HG03565 (cell line): Measurements from ENCODE around the gene ANKRD6.

ENCODE experiments used
- ATAC-seq: cut with Tn5 transposase; IDR thresholded peaks from one replicate; pipeline ENCODE4 v1.9.1; 2021; ENCODE audit warnings: mild to moderate bottlenecking, moderate library complexity; ENCODE audit not compliant: unreplicated experiment

Gene ANKRD6

DNA sequence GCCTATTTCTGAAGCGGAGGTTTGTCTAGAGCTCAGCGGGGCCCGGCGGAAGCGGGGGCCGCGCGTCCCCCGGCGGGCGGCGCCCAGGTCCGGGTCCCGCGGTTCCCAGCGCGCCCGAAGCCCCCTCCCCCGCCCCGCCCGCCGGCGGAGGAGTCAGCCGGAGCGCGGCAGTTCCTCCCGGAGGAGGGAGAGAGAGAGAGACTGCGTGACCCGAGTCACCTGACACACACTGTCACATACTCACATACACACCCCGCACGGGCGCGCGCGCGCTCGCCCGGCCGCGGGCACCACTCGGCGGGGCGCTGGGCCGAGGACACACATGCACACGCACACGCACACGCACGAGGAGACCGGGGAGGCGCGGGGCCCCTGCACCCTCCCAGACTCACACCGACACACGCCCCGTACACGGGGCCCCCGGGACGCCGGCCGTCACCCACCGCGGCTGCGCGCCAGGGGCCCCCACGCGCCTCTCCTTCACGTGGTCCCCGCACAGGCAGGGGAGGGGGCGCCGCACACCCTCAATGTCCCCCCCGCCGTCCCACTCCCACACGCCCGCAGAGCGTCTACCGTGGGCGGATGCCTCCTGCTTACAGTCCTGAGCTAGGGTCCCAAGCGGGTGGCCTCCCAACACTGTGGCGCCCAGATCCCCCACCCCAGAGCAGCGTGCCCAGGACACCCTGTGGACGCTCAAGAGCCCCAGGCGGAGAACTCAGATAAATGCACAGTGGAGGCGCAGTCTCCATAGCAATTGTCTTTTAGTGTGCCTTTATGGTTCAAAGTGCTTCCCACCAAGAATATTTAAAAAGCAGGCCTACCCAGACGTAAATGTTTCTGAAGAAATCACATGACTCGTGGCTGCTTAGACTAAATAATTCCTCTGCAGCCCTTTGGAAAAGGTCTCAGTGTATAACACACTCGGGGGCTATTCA, 20.6 kb upstream of the ANKRD6 start, which contains the start of gene RRAGD:
Gene RRAGD (minus strand): TSS at position 203 of the 935 bp plus-strand sequence. CDS start 280 bp downstream, outside the sequence.
- ATAC-seq: peak; percentile 65

GRCh38 chr6:89413006-89413400, 19.9 kb upstream of the ANKRD6 start:
- ATAC-seq: no peak

DNA sequence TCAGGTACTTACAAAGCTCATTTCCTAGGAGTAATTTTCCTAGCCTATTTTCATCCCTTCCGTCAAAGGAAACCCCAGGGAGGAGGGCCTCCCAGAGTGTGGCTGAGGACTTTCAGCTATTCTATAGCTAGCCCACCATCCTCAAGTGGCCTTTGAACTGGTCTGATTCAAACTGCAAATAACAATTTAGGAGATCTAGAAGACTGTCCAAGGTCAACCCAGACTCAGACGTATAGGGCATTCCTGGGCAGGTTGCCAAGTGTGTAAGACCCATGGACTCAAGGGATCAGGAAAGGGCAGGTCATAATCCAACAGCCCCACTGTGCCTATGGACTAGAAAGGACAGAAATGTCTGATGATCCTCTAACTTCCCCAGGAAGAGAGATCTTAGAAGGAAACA, 18.7 kb upstream of the ANKRD6 start:
- ATAC-seq: no peak

DNA sequence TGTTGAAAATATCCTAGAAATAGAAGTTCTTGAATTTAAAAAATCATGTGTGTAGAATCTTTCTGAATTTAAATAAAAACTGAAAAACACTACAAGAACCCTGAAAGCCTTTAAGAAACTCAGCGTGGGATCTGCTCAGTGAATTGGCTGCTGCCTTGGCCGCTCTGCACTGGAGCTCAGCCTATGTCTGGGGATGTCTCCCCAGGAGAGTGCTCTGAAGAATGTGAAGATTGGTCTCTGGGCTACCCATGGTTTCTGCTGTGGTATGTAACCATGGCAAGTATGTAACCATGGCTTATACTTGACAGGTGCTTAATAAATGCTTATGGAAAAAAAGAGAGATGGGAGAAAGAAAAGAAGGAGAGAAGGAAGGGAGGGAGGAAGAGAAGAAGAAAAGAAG, 17.8 kb upstream of the ANKRD6 start:
- no peak for ATAC-seq

GRCh38 chr6:89416796-89417195, 16.2 kb upstream of the ANKRD6 start:
- no peak for ATAC-seq

GRCh38 chr6:89430201-89430962, 2.6 kb upstream of the ANKRD6 start:
- ATAC-seq: no peak

DNA sequence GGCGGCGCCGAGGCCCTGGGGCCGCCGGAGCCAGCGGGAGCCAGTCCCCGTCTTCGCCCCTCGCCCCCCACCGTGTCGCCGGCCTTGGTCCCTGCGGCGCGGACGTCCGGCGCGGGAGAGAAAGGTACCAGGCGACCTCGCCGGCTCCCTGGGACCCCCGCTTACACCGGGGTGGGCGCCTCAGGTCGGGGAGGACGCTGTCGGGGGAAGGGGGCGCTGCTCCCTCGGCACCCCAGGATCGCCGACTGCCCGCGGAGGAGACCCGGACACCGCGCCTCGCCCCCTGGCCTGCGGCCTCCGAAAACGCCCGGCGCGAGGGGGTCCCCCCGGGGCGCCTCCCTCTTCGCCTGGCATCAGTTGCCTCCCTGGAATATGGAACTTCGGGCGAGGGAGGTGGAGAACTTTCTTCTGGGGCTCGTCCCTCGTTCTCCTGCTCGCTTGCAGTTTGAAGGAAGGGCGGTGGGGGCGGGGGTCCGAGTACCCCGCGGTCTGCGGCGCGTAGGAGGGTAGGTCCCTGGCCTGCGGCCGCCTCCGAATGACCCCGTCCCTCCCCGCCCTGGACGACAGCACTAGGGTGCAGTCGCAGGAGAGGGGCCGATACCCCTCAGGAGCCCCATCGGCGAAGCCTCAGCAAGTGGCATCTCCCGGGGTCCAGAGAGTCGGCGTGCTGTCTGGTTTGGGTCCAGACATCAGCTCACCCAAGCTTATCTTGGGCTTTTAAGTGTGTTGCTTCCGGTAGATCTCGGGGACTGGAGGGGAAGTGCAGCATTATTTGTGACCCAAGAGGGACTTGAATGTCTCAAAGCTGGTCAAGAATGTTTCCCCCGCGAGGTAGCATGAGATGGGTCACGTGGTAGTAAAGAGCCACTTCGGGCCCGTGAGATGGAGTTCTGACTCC, 549 bp downstream of the ANKRD6 start:
- peak; percentile 31 for ATAC-seq

DNA sequence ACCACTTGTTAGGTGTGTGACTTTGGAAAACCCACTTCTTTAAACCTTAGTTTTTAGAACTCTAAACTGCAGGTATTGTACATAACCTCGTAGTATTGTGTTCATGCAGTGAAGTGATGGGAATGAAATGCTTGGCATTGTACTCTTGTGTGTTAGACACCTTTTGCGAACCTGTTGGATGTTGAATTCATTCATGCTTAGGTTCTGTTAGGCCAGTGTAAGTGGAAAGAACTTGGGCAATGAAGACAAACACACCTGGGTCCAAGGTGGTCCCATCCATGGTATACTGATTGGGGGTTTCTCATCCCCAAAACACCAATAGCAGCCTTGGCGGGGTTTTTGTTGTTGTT, 1.2 kb downstream of the ANKRD6 start:
- ATAC-seq: no peak

- no peak for ATAC-seq
Measured at GRCh38 chr6:89434954-89435353, 2.0 kb downstream of the ANKRD6 start.

DNA sequence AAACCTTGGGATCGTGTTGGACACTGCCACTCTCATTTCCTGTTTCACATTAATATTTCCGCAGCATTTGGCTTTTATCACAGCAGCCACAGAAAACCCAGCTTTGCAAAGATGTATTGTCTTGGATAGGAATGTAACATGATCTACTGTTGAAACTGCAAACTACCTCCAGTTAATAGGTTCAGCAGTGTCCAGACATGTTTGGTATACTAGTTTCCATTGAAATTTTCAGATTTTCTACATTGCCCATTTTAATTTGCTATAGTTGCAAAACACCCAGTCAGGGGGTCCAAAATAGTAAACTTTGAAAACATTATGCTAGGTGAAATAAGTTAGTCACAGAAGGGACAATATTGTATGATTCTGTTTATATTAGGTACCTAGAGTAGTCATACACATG, 3.3 kb downstream of the ANKRD6 start:
- ATAC-seq: no peak

DNA sequence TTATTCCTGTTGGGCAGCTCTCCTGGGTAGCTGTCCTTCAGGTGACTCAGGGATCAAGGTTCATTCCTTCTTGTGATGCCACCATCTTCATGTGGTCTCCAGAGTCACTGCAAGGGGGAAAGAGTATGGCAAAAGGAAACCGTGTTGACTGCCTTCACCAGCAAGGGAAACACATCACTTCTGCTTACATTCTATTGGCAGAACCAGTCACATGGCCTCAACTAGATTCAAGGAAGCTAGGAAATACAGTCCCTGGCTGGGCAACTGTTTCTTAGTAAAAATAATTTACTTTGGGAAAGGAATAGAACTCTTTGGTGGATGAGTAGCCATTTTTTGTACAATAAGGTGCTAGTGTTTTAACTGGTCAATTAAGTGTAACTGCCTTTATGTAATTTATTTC, 5.3 kb downstream of the ANKRD6 start:
- ATAC-seq: no peak

DNA sequence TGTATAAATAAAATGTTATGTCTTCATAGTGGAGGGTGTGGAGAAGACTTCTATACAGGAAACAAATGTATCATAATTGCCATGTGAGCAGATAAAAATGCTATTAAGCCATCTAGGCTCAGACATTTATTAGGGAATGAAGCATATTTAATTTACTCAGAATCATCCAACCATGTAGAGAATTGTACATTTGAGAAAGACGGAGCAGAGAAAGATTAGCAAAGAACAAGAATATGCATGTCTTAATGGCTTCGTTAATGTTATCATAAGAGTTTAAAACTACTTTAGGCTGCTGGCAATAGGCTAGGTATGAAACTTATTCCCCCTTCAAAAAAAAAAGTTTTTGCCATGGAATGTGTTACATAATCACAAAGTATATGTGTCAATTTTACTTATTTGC, 6.1 kb downstream of the ANKRD6 start:
- ATAC-seq: no peak

- ATAC-seq: no peak
Measured at GRCh38 chr6:89440200-89440599, 7.2 kb downstream of the ANKRD6 start.

DNA sequence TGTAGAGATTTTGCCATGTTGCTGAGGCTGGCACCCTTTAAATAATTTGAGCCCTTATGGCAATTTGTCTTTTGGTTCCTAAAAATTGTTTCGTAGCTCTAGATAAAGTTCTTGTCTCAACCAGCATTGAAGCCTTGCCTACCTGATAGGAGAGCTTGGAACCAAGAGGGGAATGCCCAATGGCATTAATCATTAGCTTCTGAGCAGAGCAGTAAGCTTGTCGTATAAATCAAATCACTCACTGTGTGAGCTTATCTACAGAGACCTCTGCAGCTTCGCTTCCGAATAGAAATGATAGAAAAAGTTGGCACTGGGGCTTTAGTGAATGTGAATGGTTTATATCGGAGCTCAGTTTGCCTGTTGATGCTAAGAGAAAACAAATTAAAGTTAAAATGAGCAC, 10.7 kb downstream of the ANKRD6 start:
- ATAC-seq: no peak

DNA sequence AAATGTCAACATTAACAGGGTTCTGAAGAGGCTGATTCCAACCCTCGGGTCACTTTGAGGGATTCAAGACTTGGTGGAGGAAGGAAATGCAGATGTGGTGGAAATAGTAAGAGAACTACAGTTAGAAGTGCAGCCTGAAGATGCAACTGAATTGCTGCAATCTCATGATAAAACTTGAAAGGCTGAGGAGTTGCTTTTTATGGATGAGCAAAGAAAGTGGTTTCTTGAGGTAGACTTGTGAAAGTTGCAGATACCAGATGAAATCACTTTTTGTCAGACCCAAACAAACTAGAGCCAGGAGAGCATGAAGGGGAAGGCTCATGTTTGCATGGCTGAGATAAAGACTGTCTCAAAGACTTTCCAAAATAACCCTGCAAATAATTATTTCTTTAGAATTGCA, 16.2 kb downstream of the ANKRD6 start:
- no peak for ATAC-seq

DNA sequence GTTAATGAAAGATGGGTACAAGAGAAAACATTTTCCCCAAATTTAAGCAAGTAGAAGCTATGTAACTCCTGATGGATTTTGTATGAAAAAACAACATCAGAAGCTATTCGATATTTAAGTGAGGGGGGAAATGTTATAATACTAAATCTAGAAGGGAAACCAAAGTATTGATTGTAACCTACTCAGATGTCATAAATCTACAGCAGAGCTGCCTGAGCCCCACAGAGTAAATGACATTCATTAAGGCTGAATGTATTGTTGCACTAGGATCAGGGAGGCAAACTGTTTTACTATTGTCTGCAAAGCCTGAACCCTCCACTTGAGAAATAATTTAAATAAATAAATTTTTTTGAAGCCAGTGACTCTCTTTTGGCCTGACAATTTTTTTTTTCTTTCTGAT, 19.3 kb downstream of the ANKRD6 start:
- ATAC-seq: no peak

- ATAC-seq: no peak
Measured at GRCh38 chr6:89454300-89454699, 21.3 kb downstream of the ANKRD6 start.

DNA sequence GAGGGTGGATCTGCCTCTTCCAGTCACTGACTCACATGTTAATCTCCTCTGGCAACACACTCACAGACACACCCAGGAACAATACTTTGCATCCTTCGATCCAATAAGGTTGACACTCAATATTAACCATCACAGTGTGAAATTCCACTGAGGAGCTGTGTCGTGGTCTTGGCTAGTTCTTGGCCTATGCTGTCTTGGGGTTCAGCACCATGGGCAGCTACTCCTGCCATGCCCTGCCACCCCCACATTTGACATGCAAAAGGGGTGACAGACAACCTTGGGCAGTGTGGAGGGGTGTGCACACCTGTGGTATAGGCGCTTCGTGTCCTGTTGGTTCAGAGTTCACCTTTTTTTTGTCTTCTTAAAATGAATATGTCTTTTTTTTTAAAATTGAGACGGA, 25.8 kb downstream of the ANKRD6 start:
- no peak for ATAC-seq

DNA sequence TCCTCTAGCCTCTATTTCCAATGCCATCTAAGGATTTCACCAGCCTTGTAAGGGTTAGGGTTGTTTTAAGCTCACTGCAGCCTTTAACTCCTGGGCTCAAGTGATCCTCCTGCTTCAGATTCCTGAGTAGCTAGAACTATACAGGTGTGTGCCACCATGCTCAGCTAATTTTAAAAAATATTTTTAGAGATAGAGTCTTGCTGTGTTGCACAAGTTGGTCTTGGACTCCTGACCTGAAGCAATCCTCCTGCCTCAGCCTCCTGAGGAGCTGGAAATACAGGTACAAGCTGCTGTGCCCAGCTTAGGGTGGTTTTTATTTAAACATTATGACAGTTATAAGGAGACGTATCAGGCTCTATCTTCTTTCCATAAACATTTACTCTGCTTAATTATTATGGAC, 26.5 kb downstream of the ANKRD6 start:
- ATAC-seq: no peak

- ATAC-seq: no peak
Measured at GRCh38 chr6:89460713-89461112, 27.8 kb downstream of the ANKRD6 start.

DNA sequence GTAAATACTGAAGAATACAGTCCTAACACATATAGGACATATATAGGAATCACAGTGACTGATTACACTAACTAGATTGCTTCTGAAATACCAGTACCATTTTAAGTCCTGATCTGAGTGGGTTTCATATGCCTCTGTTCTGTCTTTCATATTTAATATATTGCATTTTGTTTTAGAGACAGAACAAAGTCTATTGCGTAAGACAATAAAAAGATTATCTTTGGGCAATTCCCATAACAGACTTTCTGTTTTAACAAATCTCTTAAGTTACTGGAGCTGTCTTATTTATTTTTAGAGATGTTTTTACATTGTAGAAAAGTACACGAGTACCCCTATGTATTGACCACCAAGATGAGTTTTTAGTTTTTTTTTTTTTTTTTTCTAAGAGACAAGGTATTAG, 29.6 kb downstream of the ANKRD6 start:
- ATAC-seq: no peak
